ENCODE results near the gene TGM5.

- TF ChIP-seq EP300 (IDR thresholded peaks at IDR 0.05) (no peak), CTCF (IDR thresholded peaks at IDR 0.05) (no peak), POLR2A (IDR thresholded peaks at IDR 0.05) (no peak), POLR2AphosphoS5 (IDR thresholded peaks at IDR 0.05) (no peak)
Measured at GRCh38 chr15:43277901-43278300, 11.2 kb upstream of the TGM5 start.

Data from suprapubic skin (tissue), 4 donors.